H1 (cell line): Measurements from ENCODE around the gene ARMH1. TPM values are rescaled to one million over a fixed set of nuclear protein-coding genes. Genes with fewer than 3 reads are reported as not detected.

Experiments used
- CTCF ChIA-PET: fragments of 300-600 bp; sonication (Branson Sonifier 250); formaldehyde crosslinking; loops from one replicate; lab custom pipeline; 2021; ENCODE audit not compliant: partially characterized antibody; lab: Charles Lee
- POLR2A ChIA-PET: fragments of 300-600 bp; sonication (Branson Sonifier 250); formaldehyde crosslinking; loops from one replicate; lab custom pipeline; 2021; ENCODE audit warnings: inconsistent platforms; ENCODE audit not compliant: partially characterized antibody; lab: Charles Lee
- DNase-seq, 2 experiments: peaks; one replicate each; pipeline versions ENCODE4 v3.0.0 to v3.0.0-alpha.2; 2010 to 2022; ENCODE audit warnings: low spot score in 2 of 2, low read depth in 1 of 2, mixed read lengths in 1 of 2
- FAIRE-seq: peaks from 2 replicates; lab custom pipeline; 2011; peaks lifted over from hg19 to GRCh38; lab: Jason Lieb, UNC
- H2AFZ ChIP-seq: 2 replicates; pipeline ENCODE4 v1.8.1; 2012; ENCODE audit warnings: low read length, inconsistent platforms
- H2AK5ac ChIP-seq: 2 replicates; pipeline ENCODE4 v1.6.1; 2013; ENCODE audit warnings: low read depth, low read length
- H2BK120ac ChIP-seq: replicated peaks from 2 replicates; pipeline ENCODE3; 2013; ENCODE audit warnings: low read depth, low read length, inconsistent platforms
- H2BK12ac ChIP-seq: 2 replicates; pipeline ENCODE4 v1.6.1; 2013; ENCODE audit warnings: low read depth, low read length
- H2BK15ac ChIP-seq: 2 replicates; pipeline ENCODE4 v1.6.1; 2013; ENCODE audit warnings: low read length
- H2BK20ac ChIP-seq: 2 replicates; pipeline ENCODE4 v1.6.1; 2013; ENCODE audit warnings: low read length
- H2BK5ac ChIP-seq: 2 replicates; pipeline ENCODE4 v1.6.1; 2013; ENCODE audit warnings: low read depth, low read length
- H3K14ac ChIP-seq: 2 replicates; pipeline ENCODE4 v1.6.1; 2013; ENCODE audit warnings: inconsistent platforms; ENCODE audit not compliant: insufficient read length
- H3K18ac ChIP-seq: 2 replicates; pipeline ENCODE4 v1.6.1; 2013; ENCODE audit warnings: low read length; ENCODE audit errors: extremely low read depth
- H3K23ac ChIP-seq: 2 replicates; pipeline ENCODE4 v1.6.1; 2013; ENCODE audit warnings: inconsistent platforms; ENCODE audit not compliant: insufficient read length
- H3K23me2 ChIP-seq: 2 replicates; pipeline ENCODE4 v1.6.1; 2013; ENCODE audit warnings: low read depth, low read length
- H3K27ac ChIP-seq: 2 replicates; pipeline ENCODE4 v1.6.1; 2011; ENCODE audit warnings: low read depth, low read length, inconsistent platforms
- H3K27me3 ChIP-seq, 4 experiments: replicated peaks in 1 of 4; 1 replicate in 1 of 4; 2 replicates in 3 of 4; pipeline versions ENCODE4 v1.6.1 to v1.8.1; 2011 to 2013; ENCODE audit warnings: low read length in 3 of 4, mild to moderate bottlenecking in 3 of 4, inconsistent platforms in 2 of 4, mixed read lengths in 2 of 4, moderate library complexity in 1 of 4; ENCODE audit not compliant: control insufficient read depth in 3 of 4, insufficient read depth in 3 of 4; ENCODE audit errors: extremely low read depth in 1 of 4
- H3K36me3 ChIP-seq, 4 experiments: 2 replicates each; pipeline versions ENCODE4 v1.6.1 to v1.8.1; 2011 to 2013; ENCODE audit warnings: mild to moderate bottlenecking in 4 of 4, low read length in 3 of 4, moderate library complexity in 2 of 4, control low read depth in 1 of 4, inconsistent platforms in 1 of 4; ENCODE audit not compliant: insufficient read depth in 4 of 4, control insufficient read depth in 2 of 4
- H3K4ac ChIP-seq: replicated peaks from 2 replicates; pipeline ENCODE3; 2013; ENCODE audit warnings: low read length, low read depth, mixed read lengths, inconsistent platforms; ENCODE audit not compliant: insufficient read length
- H3K4me1 ChIP-seq, 4 experiments: replicated peaks in 1 of 4; 1 replicate in 1 of 4; 2 replicates in 3 of 4; pipeline versions ENCODE4 v1.6.1 to v1.8.1; 2011 to 2013; ENCODE audit warnings: low read length in 3 of 4, inconsistent platforms in 2 of 4, mixed read lengths in 1 of 4; ENCODE audit not compliant: insufficient read depth in 4 of 4, control insufficient read depth in 3 of 4
- H3K4me2 ChIP-seq, 2 experiments: 2 replicates each; pipeline versions ENCODE4 v1.6.1 to v1.8.1; 2011 to 2013; ENCODE audit warnings: low read depth in 2 of 2, low read length in 2 of 2, control low read depth in 1 of 2, inconsistent platforms in 1 of 2, mild to moderate bottlenecking in 1 of 2; ENCODE audit not compliant: insufficient read depth in 1 of 2
- H3K4me3 ChIP-seq, 4 experiments: fragments of 200-600, 300-600 bp in 1 of 4; sonication (generic), shearing (Covaris generic), sonication (Bioruptor Twin) in 1 of 4; 2 replicates each; pipeline versions ENCODE4 v1.5.1 to v1.8.1; 2011 to 2016; ENCODE audit warnings: low read length in 4 of 4, low read depth in 3 of 4, control low read depth in 2 of 4, inconsistent platforms in 2 of 4, mild to moderate bottlenecking in 2 of 4, mixed read lengths in 1 of 4, moderate library complexity in 1 of 4; ENCODE audit not compliant: insufficient read depth in 2 of 4; ENCODE audit errors: extremely low read depth in 1 of 4
- H3K56ac ChIP-seq: replicated peaks from 2 replicates; pipeline ENCODE3; 2013; ENCODE audit warnings: low read depth, mild to moderate bottlenecking, mixed read lengths, low read length, inconsistent platforms; ENCODE audit not compliant: insufficient read length
- H3K79me1 ChIP-seq: 2 replicates; pipeline ENCODE4 v1.6.1; 2013; ENCODE audit warnings: low read depth, low read length, control low read depth
- H3K79me2 ChIP-seq, 2 experiments: 2 replicates each; pipeline versions ENCODE4 v1.6.1 to v1.8.1; 2012 to 2013; ENCODE audit warnings: low read length in 2 of 2, mild to moderate bottlenecking in 2 of 2, inconsistent platforms in 1 of 2; ENCODE audit not compliant: insufficient read depth in 2 of 2, control insufficient read depth in 1 of 2
- H3K9ac ChIP-seq, 4 experiments: replicated peaks in 1 of 4; 1 replicate in 1 of 4; 2 replicates in 3 of 4; pipeline versions ENCODE4 v1.6.1 to v1.8.1; 2011 to 2013; ENCODE audit warnings: low read depth in 3 of 4, low read length in 3 of 4, control low read depth in 2 of 4, mild to moderate bottlenecking in 2 of 4, moderate library complexity in 2 of 4, inconsistent platforms in 1 of 4; ENCODE audit errors: extremely low read depth in 1 of 4
- H3K9me3 ChIP-seq, 2 experiments: 2 replicates each; pipeline versions ENCODE4 v1.6.1 to v1.8.1; 2012 to 2013; ENCODE audit warnings: mild to moderate bottlenecking in 2 of 2, moderate library complexity in 2 of 2, control low read depth in 1 of 2, inconsistent platforms in 1 of 2, low read depth in 1 of 2, low read length in 1 of 2, mixed read lengths in 1 of 2; ENCODE audit not compliant: insufficient read depth in 2 of 2
- H4K20me1 ChIP-seq, 2 experiments: replicated peaks in 1 of 2; 2 replicates each; pipeline versions ENCODE3 to v1.8.1; 2011 to 2013; ENCODE audit warnings: inconsistent platforms in 2 of 2, low read length in 2 of 2, mild to moderate bottlenecking in 1 of 2; ENCODE audit not compliant: insufficient read depth in 2 of 2, control insufficient read depth in 1 of 2
- H4K5ac ChIP-seq: 2 replicates; pipeline ENCODE4 v1.6.1; 2013; ENCODE audit warnings: low read length, low read depth, mixed read lengths, inconsistent platforms; ENCODE audit not compliant: insufficient read length
- H4K8ac ChIP-seq: 2 replicates; pipeline ENCODE4 v1.8.0; 2013; ENCODE audit warnings: mild to moderate bottlenecking, moderate library complexity, low read length, inconsistent platforms; ENCODE audit not compliant: insufficient read depth; ENCODE audit errors: extremely low read depth
- H4K91ac ChIP-seq: replicated peaks from 2 replicates; pipeline ENCODE3; 2013; ENCODE audit warnings: low read length, mixed read lengths, inconsistent platforms; ENCODE audit not compliant: insufficient read length
- CEBPB ChIP-seq: IDR thresholded peaks from 2 replicates; pipeline ENCODE4 v1.6.1; 2012; ENCODE audit warnings: low read depth, low read length
- KDM4A ChIP-seq: IDR thresholded peaks from one replicate; pipeline ENCODE4 v1.7.1; 2012; ENCODE audit warnings: low read depth, mild to moderate bottlenecking, moderate library complexity, low read length, inconsistent platforms; ENCODE audit not compliant: severe bottlenecking
- RNF2 ChIP-seq: fragments of 200-900, 300-1000 bp; sonication (generic); IDR thresholded peaks from 2 replicates; pipeline ENCODE4 v1.7.1; 2016; ENCODE audit warnings: borderline replicate concordance, low read depth, mild to moderate bottlenecking, antibody characterized with exemption, low read length; ENCODE audit not compliant: poor library complexity, severe bottlenecking; ENCODE audit errors: missing control alignments
- TCF12 ChIP-seq: IDR thresholded peaks from 2 replicates; pipeline ENCODE4 v1.6.1; 2011; ENCODE audit warnings: low read depth, mild to moderate bottlenecking, low read length
- WGBS, 2 experiments: shearing (Covaris generic) in 1 of 2; methylation state at CpG; one replicate each; pipeline versions ENCODE4 v1.1.6 to v1.1.7; 2013 to 2015; ENCODE audit warnings: low lambda C conversion rate in 2 of 2, mixed read lengths in 2 of 2, inconsistent platforms in 1 of 2, low coverage in 1 of 2, missing lambda C conversion rate in 1 of 2; ENCODE audit not compliant: insufficient replicate concordance in 2 of 2, insufficient coverage in 1 of 2, insufficient read length in 1 of 2; ENCODE audit errors: extremely low coverage in 1 of 2, missing lambda C conversion rate in 1 of 2; 5-methylcytosine and 5-hydroxymethylcytosine counted together
- polyA plus RNA-seq, 7 experiments: library from polyadenylated mRNA; depleted of rRNA in 3 of 7; stranded (reverse) in 5 of 7; unstranded in 2 of 7; fragments of >200 nt in 5 of 7; fragments of 200-250 nt in 2 of 7; gene quantifications; 1 replicate in 5 of 7; 2 replicates in 1 of 7; 4 replicates in 1 of 7; pipeline versions ENCODE4 v1.2.1 to v1.2.3, GENCODE V29; 2011 to 2013; ENCODE audit warnings: missing spikeins in 2 of 7, mixed read lengths in 2 of 7
- total RNA-seq: library from RNA; stranded (reverse); fragmentation: NEBNext Ultra II Directional; extraction: Animal tissue kit (Norgen Biotek cat#: 25700); gene quantifications from 2 replicates; pipeline ENCODE4 v1.2.1, GENCODE V29; 2021
- TF ChIP-seq, protein P1 (sequence below): IDR thresholded peaks from 2 replicates; pipeline ENCODE4 v1.6.1; 2011; ENCODE audit warnings: low read depth, mild to moderate bottlenecking, low read length; ENCODE audit not compliant: insufficient read depth

Gene ARMH1
- total and polyA plus RNA-seq, 2 of the 8 experiments (the other 6 are each of a cell fraction or from before 2014, with no cell fraction given), result 0.82 to 0.85 TPM

- TF ChIP-seq RNF2 (no peak), TCF12 (no peak), CEBPB (no peak), KDM4A (no peak)
- TF ChIP-seq, protein P1, sequence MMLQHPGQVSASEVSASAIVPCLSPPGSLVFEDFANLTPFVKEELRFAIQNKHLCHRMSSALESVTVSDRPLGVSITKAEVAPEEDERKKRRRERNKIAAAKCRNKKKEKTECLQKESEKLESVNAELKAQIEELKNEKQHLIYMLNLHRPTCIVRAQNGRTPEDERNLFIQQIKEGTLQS, result no peak
Measured at GRCh38 chr1:44685881-44686280, 11.4 kb downstream of the ARMH1 start.

More at GRCh38 chr1:44685881-44686280, 11.4 kb downstream of the ARMH1 start:
- no peak overlapping the region for H3K4ac ChIP-seq
- ChIA-PET POLR2A (interaction anchor here (0.6 kb wide), 1 partner anchor 25 kb away, joined by 3 read pairs; no protein-coding TSS in a partner anchor), CTCF (interaction anchor here (0.8 to 2.5 kb wide), 4 partner anchors 10 to 46 kb away, joined by 3 to 6 read pairs (median 6); no protein-coding TSS in a partner anchor)
- no peaks in the 10 kb centered on the region for H3K23me2 ChIP-seq
- no peaks in the 10 kb centered on the region for H3K27me3 ChIP-seq
- H4K20me1 ChIP-seq, result no peaks in the 10 kb centered on the region
- no peak overlapping the region for H3K14ac ChIP-seq
- no peak overlapping the region for H3K4me3 ChIP-seq
- 91% methylated on average over 8 of the region's 8 CpGs; no CpG with 5 or more reads in 1 of the 2 experiments for WGBS, 2 experiments
- H3K27ac ChIP-seq, result no peak overlapping the region
- no peak for DNase-seq
- no peaks in the 10 kb centered on the region for H3K36me3 ChIP-seq
- no peak overlapping the region for H2BK12ac ChIP-seq
- no peak overlapping the region for H3K23ac ChIP-seq
- no peaks in the 10 kb centered on the region for H3K79me2 ChIP-seq
- H2AFZ ChIP-seq, result no peak overlapping the region
- peaks cover 1 to 17% (median 12%) of the 10 kb centered on the region in 4 experiments; a peak in 5 of 7 replicates for H3K4me1 ChIP-seq
- no peak overlapping the region for H4K8ac ChIP-seq
- FAIRE-seq, result no peak
- H3K79me1 ChIP-seq, result no peaks in the 10 kb centered on the region
- H2BK5ac ChIP-seq, result no peak overlapping the region
- H4K91ac ChIP-seq, result no peak overlapping the region
- no peak overlapping the region for H4K5ac ChIP-seq
- no peak overlapping the region for H3K4me2 ChIP-seq
- H2AK5ac ChIP-seq, result no peak overlapping the region
- no peak overlapping the region for H2BK20ac ChIP-seq
- H2BK120ac ChIP-seq, result no peak overlapping the region
- no peak overlapping the region for H3K9ac ChIP-seq
- no peak overlapping the region for H3K18ac ChIP-seq
- H3K9me3 ChIP-seq, result no peaks in the 10 kb centered on the region
- H3K56ac ChIP-seq, result no peak overlapping the region
- H2BK15ac ChIP-seq, result no peak overlapping the region
